ENCODE measurements around the gene PIGP.
"Not testable (repeated sequence)": the region's sequence is repeated elsewhere in the genome, so short reads cannot be mapped to it uniquely, and the experiment has no call there.

Gene PIGP

DNA sequence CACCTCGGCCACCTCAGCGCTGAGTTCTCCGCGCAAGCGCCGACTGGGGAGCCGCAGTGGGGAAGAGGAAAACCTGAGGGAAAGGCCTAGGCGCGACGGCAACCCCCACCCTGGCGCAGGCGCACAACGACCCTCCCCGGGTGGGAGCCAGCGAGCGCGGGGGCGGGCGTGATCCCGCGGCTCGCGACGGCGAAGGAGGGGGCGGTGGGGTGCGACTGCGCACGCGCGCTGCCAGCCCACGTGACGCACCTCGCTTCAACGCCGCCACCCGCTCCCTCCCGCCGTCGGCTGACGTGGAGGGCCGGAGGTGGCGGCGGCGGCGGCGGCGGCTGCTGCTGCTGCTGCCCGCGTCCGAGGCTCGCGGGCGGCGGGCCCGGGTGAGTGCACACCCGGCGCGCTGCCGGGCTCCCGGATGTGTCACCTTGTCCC is at the start of gene PIGP, which contains the start of gene TTC3:
Gene PIGP, minus strand, starts transcription at position 84 of the 429 bp plus-strand sequence. CDS start 556 bp downstream, outside the sequence.
Gene TTC3, plus strand, starts transcription at position 267 of the 429 bp plus-strand sequence. CDS start 14,004 bp downstream, outside the sequence.
- DNase-seq (ENCODE audit: low spot score) = peak; percentile 95

DNA sequence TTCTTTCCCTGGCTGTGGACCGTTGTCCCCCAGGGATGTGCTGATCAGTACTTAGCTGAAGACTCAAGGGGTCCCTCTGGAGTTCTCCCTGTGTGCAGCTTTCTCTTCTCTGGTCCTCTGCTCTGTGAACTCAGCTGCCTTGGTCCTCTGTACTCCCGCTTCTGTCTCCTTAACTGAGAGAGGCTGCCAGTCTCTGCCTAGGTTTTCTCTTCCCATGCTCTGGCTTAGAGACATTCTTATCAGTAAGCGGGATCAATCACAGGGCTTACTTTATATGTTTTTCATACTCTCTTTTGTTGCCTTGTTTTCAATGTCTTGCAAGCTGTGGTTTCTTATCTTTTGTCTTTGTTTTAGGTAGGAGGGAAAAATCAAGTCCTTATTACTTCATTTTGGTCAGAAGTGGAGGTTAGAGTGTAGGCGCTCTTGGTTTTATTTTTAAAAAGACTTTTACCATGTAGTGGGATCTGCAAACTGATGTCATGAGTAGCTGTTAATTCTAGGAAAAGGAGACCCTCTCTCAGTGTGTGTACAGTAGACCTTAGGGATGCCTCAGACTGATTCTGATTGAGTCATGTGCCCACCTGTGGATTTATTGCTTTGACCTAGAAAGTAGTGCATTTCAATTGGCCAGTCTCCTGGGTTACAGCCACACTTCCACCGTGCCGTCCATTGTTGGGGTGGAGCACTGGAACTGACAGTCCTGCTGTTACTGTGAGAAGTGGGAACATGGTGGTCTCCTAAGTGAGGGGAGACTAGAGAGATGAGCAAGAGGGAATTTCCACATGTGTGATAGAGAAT is 46.7 kb upstream of the PIGP start:
- DNase-seq (ENCODE audit: low spot score) = no peak

DNA sequence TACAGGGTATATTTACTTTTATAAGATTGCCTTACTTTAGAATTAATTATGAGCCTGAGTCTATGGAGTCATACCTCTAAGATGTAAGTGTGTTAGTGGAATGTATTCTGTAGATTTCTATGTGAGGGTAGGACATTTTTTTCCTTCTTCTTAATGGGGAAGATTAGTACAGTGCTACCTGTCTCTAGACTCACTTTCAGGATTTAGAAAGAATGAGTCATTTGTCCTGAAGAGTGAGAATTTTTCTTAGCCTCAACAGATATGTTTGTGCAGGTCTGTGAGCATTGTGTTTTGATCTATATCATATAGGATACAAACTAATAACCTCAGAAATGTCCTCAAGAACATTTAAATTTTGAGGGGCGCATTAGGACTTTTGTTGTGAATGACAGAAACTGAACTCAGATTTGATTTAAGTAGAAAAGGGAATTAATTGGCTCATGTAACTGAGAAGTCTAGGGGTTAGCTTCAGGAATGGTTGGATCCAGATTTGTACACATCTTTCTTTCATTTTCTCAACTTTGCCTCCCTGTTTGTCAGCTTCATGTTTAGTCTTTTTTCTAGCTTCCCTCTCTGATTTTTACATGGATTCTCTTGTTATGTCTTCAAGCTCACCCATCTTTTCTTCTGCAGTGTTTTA is 45.4 kb upstream of the PIGP start:
- DNase-seq (ENCODE audit: low spot score) = no peak

DNA sequence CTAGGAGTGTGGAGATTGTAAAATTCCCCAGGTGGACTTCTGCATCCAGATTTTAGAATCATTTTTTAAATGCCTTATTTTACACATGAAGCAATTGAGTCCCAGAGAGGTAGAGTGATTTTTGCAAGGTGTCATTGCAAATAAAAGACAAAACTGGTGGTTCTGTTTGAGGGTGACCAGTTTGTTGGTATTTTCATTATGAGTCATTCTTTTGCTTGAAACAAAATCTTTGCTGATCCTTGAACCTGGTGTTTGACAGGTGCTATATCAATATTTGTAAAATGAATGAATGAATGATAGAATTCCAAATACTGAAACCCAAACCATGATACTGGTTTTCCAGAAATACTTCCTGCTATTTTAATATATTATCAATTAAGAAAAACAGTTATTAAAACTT is 44.3 kb upstream of the PIGP start:
- DNase-seq (ENCODE audit: low spot score) = no peak

DNA sequence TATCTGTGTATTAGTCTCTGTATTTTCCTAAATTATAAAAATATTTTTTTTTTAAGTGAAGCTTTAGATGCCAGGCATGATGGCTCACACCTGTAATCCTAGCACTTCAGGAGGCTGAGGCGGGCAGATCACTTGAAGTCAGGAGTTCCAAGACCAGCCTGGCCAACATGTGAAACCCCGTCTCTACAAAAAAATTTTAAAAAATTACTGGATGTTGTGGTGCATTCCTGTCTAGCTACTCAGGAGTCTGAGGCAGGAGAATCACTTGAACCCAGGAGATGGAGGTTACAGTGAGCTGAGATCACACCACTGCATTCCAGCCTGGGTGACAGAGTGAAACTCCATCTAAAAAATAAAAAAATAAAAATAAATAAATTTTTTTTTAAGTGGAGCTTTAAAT is 43.6 kb upstream of the PIGP start:
- not testable (repeated sequence) for DNase-seq (ENCODE audit: low spot score)

DNA sequence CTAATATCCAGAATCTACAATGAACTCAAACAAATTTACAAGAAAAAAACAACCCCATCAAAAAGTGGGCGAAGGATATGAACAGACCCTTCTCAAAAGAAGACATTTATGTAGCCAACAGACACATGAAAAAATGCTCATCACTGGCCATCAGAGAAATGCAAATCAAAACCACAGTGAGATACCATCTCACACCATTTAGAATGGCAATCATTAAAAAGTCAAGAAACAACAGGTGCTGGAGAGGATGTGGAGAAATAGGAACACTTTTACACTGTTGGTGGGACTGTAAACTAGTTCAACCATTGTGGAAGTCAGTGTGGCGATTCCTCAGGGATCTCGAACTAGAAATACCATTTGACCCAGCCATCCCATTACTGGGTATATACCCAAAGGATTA is 41.4 kb upstream of the PIGP start:
- not testable (repeated sequence) for DNase-seq (ENCODE audit: low spot score)

DNA sequence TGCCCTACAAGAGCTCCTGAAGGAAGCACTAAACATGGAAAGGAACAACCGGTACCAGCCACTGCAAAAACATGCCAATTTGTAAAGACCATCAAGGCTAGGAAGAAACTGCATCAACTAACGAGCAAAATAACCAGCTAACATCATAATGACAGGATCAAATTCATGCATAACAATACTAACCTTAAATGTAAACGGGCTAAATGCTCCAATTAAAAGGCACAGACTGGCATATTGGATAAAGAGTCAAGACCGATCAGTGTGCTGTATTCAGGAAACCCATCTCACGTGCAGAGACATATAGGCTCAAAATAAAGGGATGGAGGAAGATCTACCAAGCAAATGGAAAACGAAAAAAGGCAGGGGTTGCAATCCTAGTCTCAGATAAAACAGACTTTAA is 38.2 kb upstream of the PIGP start:
- not testable (repeated sequence) for DNase-seq (ENCODE audit: low spot score)

DNA sequence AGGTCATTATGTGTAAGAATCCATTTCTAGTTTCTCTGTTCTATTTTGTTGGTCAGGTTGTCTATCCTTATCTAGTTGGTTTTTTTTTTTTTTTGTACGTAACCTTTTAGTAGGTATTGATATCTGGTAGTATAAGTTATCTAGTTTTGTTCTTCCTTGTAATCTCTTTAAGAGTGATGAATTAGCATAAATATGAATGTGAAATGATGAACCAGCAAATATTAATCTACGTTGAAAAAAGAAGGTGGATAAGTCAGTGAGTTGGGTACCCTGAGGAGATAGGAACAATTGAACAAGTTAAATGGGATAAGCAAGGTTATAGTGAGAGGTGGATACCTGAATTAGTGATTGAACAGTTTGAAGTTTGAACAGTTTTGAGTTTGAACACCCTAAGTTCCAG is 34.1 kb upstream of the PIGP start:
- DNase-seq (ENCODE audit: low spot score) = no peak

DNA sequence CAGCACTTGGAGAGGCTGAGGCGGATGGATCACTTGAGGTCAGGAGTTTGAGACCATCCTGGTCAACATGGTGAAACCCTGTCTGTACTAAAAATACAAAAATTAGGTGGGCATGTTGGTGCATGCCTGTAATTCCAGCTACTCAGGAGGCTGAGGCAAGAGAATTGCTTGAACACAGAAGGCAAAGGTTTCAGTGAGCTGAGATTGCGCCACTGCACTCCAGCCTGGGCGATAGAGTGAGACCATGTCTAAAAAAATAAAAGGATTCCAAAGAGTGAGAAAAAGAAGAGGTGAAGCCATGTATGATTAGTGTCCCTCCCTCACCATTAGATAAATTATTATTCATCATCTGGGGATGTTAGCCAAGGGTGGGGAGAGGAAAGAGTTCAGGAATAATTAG is 29.9 kb upstream of the PIGP start:
- not testable (repeated sequence) for DNase-seq (ENCODE audit: low spot score)

DNA sequence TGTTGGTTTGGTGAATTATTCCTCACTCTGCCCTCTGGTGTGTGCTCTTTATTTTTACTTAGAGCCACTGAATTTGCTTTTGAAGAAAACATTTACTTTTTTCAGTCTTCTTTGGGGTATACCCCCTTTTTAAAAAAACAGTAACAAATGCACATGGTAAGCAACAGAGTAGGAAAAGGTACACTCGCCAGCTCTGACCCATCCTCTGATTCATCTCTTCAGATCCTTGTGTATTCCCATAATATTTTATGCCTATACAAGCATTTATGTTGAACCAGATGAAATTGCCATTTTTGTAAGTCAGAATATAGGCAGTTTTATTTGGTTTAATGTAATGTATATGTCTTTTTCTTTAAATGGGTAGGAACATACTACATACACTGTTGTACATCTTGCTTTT is 28.5 kb upstream of the PIGP start:
- no peak for DNase-seq (ENCODE audit: low spot score)

DNA sequence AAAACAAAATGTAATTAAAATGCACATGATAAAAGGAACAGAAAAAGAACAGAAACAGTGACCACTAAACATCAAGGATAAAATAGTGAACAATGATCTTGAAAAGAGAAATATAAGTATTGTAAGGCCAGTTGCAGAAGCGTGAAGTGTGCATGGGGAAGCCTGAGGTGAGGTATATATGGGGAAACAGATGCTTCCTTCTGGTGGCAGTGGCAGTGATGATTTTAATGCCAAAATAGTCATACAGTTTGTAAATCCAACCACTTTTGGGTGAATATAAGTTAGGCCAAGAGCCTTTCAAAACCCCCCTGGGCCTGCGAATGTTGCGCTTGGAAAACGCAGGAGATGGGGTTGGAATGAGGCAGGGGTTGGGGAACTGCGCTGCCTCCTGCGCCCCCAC is 27.4 kb upstream of the PIGP start:
- no peak for DNase-seq (ENCODE audit: low spot score)

DNA sequence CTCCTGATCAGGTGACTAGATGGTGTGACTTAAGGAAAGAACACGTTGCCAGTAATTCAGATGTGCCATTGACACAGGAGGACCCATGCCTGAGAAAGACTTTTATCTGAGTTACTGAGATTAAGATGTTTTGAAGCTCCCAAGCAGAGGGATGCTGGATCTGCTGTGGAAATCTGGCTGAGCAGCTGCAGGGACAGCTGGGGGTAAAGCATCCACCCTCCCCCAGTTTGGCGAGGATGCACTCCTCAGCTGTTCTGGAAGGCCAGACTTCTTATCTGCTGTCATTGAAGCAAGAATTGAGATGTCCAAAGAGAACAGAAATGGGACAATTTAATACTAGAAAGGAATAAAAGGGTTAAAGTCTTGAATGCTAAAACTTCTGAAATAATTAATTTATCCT is 25.9 kb upstream of the PIGP start:
- no peak for DNase-seq (ENCODE audit: low spot score)

DNA sequence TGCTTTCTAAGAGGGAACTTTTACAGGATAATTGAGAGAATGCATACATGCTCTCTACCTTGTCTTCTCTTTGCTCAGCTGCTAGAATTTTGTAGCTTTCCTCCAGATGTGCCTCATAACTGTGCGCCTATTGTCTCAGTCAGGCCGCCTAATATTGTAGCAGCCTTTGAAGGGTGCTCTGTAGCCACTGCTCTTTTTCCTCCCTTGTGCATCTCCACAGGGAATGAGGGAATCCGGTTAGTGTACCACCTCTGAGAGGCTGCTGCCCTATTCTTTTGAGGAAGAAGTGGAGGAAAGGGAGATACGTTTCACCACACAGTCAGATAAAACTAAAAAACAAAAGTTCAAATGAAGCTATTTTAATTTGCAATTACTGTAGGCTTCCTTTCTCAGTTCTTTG is 22.9 kb upstream of the PIGP start:
- no peak for DNase-seq (ENCODE audit: low spot score)

DNA sequence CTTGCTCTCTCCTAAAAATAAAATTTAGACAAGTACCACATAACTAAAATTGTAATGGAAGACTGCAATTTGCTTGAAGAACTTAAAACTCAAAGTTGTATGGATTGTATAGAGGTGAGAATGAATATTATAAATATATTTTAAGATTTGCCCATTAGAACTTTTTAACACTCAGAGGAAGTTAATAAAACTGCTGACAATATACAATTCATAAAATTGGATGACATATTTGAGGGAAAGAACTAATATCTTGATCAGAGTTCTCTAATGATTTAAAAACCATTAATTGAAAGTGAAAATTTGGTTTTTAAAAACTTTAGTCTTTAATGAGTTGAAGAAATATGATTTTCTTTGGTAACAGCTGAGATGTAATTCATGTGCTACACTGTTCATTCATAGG is 21.1 kb upstream of the PIGP start:
- DNase-seq (ENCODE audit: low spot score) = no peak

DNA sequence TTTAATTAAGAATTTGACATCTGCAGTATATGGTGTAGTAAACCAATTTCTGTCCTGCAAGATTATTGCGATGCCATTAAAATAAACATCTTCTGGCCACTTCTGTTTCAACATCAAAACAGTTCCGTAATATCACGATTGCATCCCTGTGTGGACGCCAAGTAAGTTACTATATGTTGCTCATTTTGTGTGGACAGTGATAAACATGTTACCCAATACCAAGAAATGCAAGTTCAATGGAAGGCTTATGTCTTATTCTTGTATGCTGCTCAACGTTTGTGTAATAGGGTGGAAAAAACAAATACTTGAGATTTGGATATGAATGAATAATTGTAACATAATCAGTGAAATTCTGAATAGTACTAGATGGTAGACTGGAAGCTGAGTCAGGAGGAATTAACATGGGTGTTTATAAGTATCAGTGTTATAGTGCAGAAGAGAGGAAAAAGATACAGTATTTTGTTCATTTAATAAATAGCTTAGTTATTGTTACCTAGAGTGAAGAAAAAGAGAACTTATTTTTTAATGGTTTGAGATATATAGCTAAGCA is 15.4 kb upstream of the PIGP start:
- DNase-seq (ENCODE audit: low spot score) = no peak

DNA sequence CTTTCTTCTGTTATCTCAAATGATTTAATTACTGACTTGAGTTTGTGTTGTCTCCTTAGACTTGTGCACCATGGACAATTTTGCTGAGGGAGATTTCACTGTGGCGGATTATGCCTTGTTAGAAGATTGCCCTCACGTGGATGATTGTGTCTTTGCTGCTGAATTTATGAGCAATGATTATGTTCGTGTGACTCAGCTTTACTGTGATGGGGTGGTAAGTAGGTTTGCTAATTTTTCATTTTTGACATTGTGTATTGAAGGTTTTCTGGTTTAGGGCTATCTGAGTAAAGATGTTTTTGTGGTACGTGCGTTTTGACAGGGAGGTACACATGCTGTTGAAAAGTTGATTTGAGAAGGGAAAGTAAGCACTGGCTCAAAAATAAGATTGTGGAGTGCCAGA is 14.3 kb upstream of the PIGP start:
- no peak for DNase-seq (ENCODE audit: low spot score)

DNA sequence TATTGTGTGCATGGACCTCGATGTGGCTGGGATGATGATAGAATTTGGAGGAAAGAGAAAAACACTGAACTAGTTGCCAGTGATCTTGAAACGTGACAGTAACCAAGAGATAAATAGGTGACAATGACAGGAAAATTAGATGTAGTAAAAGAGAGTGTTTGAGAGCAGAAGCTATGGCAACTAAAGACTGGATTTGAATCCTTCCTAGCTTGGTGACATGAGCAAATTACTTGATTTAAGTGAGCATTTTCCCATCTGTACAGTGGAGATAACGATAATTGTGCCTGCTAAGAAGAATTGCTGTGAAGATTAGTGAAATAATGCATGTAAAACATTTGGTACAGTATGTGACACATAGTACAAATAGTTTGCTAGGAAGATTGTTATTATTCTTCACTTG is 12.9 kb upstream of the PIGP start:
- no peak for DNase-seq (ENCODE audit: low spot score)

DNA sequence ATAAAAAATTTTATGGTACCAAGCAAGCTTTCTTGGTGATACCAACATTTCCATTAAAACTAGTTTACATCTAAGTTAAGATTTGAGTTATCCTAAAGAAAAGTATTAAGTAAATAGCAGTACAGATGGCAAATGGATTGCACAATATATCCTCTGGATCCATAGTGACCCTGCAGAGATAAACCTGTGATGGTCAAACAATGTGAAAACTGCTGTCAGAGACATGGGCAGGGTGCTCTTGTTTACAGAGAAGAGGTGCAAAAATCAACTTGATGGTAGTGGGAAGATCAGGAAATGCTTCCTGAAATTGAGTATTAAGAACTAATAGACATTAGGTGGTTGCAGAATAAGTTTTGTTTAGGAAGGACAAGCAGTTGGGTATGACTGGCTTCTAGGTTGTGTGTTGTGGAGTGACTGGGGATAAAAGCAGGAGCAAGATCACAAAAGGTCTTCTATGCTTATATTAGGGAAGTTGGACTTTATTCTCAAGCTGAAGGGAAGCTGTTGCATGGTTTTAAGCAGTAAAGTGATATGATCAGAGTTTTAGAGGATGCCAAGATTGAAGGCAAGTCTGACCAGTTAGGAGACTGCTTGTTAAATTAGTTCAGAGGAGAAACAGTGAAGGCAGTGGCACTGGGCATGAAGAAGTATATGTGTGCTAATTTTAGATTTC is 10.1 kb upstream of the PIGP start:
- DNase-seq (ENCODE audit: low spot score) = no peak

DNA sequence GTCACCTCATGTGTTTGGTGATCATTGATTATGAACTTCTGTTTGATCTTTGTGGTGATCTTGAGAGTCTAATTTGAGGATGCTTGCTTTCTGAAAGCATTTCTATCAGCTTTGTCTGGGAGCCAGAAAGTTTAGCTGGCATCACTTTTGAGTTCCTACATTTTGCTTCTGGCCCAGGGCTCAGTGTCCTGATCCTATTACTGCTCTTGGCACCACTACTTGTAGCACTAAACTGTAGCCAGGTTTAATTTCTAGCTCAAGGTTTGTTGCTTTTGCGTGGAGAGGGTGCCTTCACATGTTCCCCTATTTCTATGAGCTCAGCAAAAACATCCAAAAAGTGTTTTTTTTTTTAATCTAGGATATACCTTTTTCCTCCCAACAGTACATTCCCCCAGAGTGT is 9.5 kb upstream of the PIGP start:
- DNase-seq (ENCODE audit: low spot score) = no peak

DNA sequence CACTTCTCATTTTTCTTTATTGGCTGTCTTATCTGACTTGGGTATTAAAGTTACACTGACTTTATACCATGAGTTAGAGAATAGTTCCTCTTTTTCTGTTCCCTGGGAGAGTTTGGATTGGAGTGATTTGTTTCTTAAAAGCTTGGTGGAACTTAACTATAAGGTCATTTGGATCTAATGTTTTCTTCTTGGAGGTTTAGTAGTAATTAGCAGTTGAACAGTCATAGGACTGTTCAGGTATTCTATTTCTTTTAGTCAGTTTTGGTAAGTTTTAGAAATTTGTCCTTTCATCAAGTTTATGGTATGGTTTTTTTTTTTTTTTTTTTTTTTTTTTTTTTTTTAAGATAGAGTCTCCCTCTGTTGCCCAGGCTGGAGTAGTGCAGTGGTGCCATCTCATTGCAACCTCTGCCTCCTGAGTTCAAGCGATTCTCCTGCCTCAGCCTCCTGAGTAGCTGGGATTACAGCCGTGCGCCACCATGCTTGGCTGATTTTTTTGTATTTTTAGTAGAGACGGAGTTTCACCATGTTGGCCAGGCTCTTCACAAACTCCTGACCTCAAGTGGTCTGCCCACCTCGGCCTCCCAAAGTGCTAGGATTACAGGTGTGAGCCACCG is 6.4 kb upstream of the PIGP start:
- DNase-seq (ENCODE audit: low spot score) = no peak

DNA sequence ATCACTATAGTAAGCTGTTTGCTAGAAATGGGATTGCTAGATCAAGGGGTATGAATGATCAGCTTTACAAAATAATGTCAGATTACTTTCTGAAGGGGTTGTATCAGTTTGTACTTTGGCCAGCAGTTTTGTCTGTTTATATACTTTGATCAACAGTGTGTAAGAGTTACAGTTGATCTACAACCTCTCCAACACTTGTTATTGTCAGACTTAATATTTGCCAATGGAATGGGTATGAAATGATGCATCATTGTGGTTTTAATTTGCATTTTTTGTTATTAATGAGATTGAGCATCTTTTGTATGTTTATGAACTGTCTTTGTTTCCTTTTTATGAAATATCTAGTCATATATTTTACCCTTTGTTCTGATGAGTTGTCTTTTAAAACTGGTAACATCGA is 4.5 kb upstream of the PIGP start:
- no peak for DNase-seq (ENCODE audit: low spot score)

DNA sequence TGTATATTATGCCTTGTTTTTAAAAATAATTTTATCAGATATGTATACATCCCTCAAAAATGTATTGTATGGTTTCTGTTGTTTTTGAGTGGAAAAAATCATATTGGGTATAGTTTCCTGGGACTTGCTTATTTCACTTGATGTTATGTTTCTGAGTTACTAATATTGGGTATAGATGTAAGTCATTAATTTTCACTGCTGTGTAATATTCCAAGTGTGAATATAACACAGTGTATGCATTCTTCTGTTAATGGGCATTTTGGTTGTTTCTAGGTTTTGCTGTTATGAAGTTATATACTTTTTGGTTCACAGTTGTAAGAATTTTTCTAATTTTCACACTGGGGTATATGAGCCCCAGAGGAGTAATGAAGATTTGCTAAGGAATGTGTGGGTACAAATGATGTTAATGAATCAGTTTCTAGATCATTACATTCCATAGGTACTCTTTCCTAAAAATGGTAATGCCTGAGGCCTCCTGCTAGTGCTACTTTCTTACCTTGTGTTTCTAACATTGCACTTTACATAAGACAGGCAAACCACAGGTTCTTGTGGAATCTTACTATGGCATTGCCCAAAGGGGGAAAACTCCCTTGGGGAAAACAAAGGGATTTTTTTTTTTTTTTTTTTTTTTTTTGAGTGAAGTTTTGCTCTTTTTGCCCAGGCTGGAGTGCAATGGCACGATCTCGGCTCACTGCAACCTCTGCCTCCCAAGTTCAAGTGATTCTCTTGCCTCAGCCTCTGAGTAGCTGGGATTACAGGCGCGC is 3.4 kb upstream of the PIGP start:
- no peak for DNase-seq (ENCODE audit: low spot score)

All from hepatic stellate cell (primary cell).